Placental epithelial cell (primary cell): ENCODE data around the gene ALOX15. TPM values are rescaled to one million over a fixed set of nuclear protein-coding genes. Genes with fewer than 3 reads are reported as not detected.

Source experiments
- small RNA-seq: library from RNA; depleted of rRNA; stranded (forward); fragments of <200 nt; gene quantifications from one replicate; pipeline ENCODE3, GENCODE V24; 2012
- total RNA-seq: library from RNA; depleted of rRNA; stranded (reverse); fragments of >200 nt; gene quantifications from 2 replicates; pipeline ENCODE4 v1.2.3, GENCODE V29; 2012

The ALOX15 gene, protein sequence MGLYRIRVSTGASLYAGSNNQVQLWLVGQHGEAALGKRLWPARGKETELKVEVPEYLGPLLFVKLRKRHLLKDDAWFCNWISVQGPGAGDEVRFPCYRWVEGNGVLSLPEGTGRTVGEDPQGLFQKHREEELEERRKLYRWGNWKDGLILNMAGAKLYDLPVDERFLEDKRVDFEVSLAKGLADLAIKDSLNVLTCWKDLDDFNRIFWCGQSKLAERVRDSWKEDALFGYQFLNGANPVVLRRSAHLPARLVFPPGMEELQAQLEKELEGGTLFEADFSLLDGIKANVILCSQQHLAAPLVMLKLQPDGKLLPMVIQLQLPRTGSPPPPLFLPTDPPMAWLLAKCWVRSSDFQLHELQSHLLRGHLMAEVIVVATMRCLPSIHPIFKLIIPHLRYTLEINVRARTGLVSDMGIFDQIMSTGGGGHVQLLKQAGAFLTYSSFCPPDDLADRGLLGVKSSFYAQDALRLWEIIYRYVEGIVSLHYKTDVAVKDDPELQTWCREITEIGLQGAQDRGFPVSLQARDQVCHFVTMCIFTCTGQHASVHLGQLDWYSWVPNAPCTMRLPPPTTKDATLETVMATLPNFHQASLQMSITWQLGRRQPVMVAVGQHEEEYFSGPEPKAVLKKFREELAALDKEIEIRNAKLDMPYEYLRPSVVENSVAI
- total RNA-seq, result 2.7 and 5.9 TPM in 2 replicates

DNA sequence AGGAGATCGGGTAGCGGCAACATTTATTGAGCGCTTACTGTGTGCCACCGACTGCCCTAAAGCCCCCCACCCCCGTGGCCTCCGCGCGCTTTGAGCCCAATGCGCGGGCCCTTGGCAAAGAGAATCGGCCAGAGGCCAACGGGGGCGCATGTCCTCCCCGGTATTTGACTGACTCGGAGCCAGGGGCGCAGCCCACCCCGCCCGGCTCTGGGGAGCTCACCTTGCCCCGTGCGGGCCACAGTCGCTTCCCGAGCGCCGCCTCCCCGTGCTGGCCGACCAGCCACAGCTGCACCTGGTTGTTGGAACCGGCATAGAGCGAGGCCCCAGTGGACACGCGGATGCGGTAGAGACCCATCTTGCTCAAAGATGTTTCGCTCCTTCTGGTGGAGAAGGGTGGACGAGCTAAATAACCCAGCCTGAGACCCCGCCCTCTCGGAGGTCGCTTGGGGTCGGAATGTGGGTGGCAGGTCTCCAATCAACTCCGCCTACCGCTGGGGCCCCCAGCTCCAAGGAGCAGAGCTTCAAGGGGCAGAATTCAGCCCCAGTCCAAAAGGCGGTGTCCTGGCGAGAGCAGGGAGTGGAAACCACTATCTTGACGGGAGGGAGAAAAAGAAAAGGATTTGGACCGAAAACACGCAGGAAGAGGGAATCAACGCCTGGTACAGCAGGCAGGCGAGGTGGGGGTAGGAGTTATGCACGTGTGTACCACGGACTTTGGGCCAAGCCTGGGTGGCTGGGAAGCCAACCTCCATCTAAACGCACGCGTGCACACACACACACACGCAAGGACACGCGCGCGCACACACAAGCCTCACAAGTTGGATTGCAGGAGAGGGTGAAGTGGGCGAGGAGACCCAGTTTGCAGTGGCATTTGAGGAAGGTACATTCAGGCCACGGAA, at the start of gene ALOX15:
TSS of gene ALOX15 (minus strand) at position 382 of the 899 bp plus-strand sequence. CDS start at position 355, 27 bp downstream.

DNA sequence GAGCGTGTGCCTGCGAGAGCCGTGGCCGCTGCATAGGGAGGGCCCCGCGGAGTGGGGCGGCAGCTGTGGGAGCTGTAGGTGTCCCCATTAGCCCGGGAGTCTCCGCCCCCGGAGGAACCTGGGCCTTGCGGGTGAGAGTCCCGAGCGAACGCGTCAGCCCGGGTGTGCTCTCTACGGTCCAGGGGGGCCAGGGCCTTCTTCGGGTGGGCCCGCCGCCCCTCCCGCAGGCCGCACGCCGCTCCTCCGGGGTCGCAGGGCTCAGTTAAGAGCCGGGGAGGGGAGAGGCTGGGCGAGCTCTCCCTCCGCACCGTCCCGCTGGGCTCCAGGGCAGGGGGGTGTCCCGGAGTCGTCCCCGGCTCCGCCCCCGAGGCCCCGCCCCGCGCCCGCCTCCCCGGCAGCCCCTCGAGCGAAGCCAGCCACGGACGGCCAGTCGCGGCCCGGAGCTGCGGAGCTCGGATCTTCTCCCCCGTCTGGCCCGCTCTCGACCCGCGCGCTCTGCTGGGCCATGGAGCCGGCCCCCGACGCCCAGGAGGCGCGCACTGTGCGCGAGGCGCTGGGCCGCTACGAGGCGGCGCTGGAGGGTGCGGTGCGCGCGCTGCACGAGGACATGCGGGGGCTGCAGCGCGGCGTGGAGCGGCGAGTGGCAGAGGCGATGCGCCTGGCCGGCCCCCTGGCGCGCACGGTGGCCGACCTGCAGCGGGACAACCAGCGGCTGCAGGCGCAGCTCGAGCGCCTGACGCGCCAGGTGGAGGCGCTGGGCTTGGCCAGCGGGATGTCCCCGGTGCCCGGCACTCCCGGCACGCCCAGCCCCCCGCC, 57.2 kb downstream of the ALOX15 start, which contains the start of gene SMTNL2:
TSS of gene SMTNL2 (plus strand) at position 429 of the 816 bp plus-strand sequence. CDS start at position 506, 77 bp downstream.

Small RNA genes within 50 kb of the gene (small RNA-seq; reads per million reads assigned to genes)
- gene RNU6-955P, result not detected

Other genes with a start within 250 kb of the ALOX15 start
- not detected in 2 replicates for gene SPNS3, start 207.7 kb downstream of the ALOX15 start, total RNA-seq
- 0.79 and 1.5 TPM in 2 replicates for gene SPNS2, start 142.8 kb downstream of the ALOX15 start, total RNA-seq
- gene MYBBP1A, start 86.3 kb downstream of the ALOX15 start, total RNA-seq, result 47.9 and 57.5 TPM in 2 replicates
- gene GGT6, start 81.1 kb downstream of the ALOX15 start, total RNA-seq, result not detected in 2 replicates
- gene SMTNL2, start 57.1 kb downstream of the ALOX15 start, total RNA-seq, result 18.3 and 33.8 TPM in 2 replicates
- gene PELP1, start 62.5 kb upstream of the ALOX15 start, total RNA-seq, result 19.2 and 46.0 TPM in 2 replicates
- 3.9 and 6.5 TPM in 2 replicates for gene ARRB2, start 69.0 kb upstream of the ALOX15 start, total RNA-seq
- 15.5 and 19.2 TPM in 2 replicates for gene MED11, start 89.8 kb upstream of the ALOX15 start, total RNA-seq
- under 0.01 TPM in 1 of 2 replicates, not detected in the other for gene ZMYND15, start 98.2 kb upstream of the ALOX15 start, total RNA-seq
- gene CXCL16, start 98.2 kb upstream of the ALOX15 start, total RNA-seq, result 0.79 and 5.6 TPM in 2 replicates
- gene TM4SF5, start 130.2 kb upstream of the ALOX15 start, total RNA-seq, result not detected in 2 replicates
- gene VMO1, start 144.7 kb upstream of the ALOX15 start, total RNA-seq, result 0.33 TPM in 1 of 2 replicates, not detected in the other
- gene GLTPD2, start 147.3 kb upstream of the ALOX15 start, total RNA-seq, result 0.79 TPM in 1 of 2 replicates, not detected in the other
- gene PSMB6, start 154.5 kb upstream of the ALOX15 start, total RNA-seq, result 78.5 and 282 TPM in 2 replicates
- 54.9 and 100 TPM in 2 replicates for gene PLD2, start 165.5 kb upstream of the ALOX15 start, total RNA-seq
- 69.8 and 90.7 TPM in 2 replicates for gene MINK1, start 191.7 kb upstream of the ALOX15 start, total RNA-seq